ENCODE measurements around the gene RPL15. TPM values are rescaled to one million over a fixed set of nuclear protein-coding genes. Genes with fewer than 3 reads are reported as not detected.
"Not testable (repeated sequence)": the region's sequence is repeated elsewhere in the genome, so short reads cannot be mapped to it uniquely, and the experiment has no call there.

RPL15 gene
- total and polyA plus RNA-seq, 2 donors (not counting 1 experiment from before 2014, with no cell fraction given): 1,860 to 3,720 TPM

DNA sequence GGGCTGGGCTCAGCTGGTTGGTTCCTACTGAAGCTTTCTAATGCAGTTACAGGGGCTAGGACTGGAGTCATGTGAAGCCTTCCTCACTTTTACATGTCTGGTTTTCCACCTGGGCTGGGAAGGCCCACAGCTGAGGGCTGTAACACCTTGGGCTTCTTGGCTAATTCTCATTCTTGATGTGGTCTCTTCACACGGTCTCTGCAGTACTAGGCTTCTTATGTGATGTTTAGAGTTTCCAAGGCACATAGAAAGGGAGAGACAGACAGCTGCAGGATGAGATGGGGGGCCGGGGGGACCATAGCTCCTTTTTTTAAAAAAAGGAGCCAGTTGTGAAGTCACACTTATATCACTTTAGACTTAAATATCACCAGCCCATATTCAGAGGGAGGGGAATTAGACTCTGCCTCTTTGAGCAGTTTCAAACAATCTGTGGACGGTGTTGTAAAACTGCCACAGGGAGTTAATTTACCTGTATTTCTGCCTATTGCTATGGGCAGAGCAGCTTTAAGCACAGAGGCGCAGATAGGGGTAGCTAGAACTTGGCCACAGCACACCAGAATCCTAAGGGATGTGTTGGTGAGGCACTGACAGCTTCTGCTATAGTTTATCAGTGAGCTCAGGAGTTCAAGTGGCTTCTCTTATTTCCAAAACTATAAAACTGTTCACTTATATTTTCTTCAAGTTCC lies 46.8 kb upstream of the RPL15 start:
- H3K4me1 ChIP-seq (ENCODE audit: control insufficient read depth, extremely low read depth, insufficient read depth, low read length): peaks cover 23% of the 10 kb centered on the region
- no peak overlapping the region for H3K9ac ChIP-seq (ENCODE audit: insufficient read depth, low read length)
- no peak overlapping the region for H3K27ac ChIP-seq (ENCODE audit: insufficient read depth, low read length)
- peaks cover 4% of the 10 kb centered on the region for H3K79me2 ChIP-seq (ENCODE audit: control insufficient read depth, insufficient read depth, low read length)
- H3K27me3 ChIP-seq (ENCODE audit: control insufficient read depth, insufficient read depth, low read length): no peaks in the 10 kb centered on the region
- H2AFZ ChIP-seq (ENCODE audit: low read length): no peak overlapping the region
- H3K4me3 ChIP-seq (replicated peaks in 1 of 4; ENCODE audit: control extremely low read depth in 1 of 4, insufficient read depth in 1 of 4, low read depth in 3 of 4, low read length in 4 of 4): no peak overlapping the region
- peaks cover 2% of the 10 kb centered on the region for H4K20me1 ChIP-seq (ENCODE audit: control insufficient read depth, extremely low read depth, insufficient read depth, low read length)
- no peaks in the 10 kb centered on the region for H3K36me3 ChIP-seq (ENCODE audit: control insufficient read depth, insufficient read depth, low read length)
- no peak for DNase-seq (ENCODE audit: low read depth in 2 of 2)
- no peak overlapping the region for H3K4me2 ChIP-seq (ENCODE audit: extremely low read depth, insufficient read depth, low read length)
- H3K9me3 ChIP-seq (ENCODE audit: control insufficient read depth, insufficient read depth, low read depth, low read length): no peaks in the 10 kb centered on the region
- TF ChIP-seq, protein P1, sequence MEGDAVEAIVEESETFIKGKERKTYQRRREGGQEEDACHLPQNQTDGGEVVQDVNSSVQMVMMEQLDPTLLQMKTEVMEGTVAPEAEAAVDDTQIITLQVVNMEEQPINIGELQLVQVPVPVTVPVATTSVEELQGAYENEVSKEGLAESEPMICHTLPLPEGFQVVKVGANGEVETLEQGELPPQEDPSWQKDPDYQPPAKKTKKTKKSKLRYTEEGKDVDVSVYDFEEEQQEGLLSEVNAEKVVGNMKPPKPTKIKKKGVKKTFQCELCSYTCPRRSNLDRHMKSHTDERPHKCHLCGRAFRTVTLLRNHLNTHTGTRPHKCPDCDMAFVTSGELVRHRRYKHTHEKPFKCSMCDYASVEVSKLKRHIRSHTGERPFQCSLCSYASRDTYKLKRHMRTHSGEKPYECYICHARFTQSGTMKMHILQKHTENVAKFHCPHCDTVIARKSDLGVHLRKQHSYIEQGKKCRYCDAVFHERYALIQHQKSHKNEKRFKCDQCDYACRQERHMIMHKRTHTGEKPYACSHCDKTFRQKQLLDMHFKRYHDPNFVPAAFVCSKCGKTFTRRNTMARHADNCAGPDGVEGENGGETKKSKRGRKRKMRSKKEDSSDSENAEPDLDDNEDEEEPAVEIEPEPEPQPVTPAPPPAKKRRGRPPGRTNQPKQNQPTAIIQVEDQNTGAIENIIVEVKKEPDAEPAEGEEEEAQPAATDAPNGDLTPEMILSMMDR (conservative IDR thresholded peaks at IDR 0.05 in 1 of 2, IDR thresholded peaks at IDR 0.05 in 1 of 2; ENCODE audit: low read depth in 1 of 2, low read length in 2 of 2): no peak
- no peak for TF ChIP-seq EZH2 (IDR thresholded peaks at IDR 0.05; ENCODE audit: low read length, missing control alignments)

GRCh38 chr3:23870663-23871043 lies 46.3 kb upstream of the RPL15 start:
- H3K4me3 ChIP-seq (replicated peaks in 1 of 4; ENCODE audit: control extremely low read depth in 1 of 4, insufficient read depth in 1 of 4, low read depth in 3 of 4, low read length in 4 of 4); H3K27me3 ChIP-seq (ENCODE audit: control insufficient read depth, insufficient read depth, low read length); H3K4me2 ChIP-seq (ENCODE audit: extremely low read depth, insufficient read depth, low read length); H3K36me3 ChIP-seq (ENCODE audit: control insufficient read depth, insufficient read depth, low read length); H3K27ac ChIP-seq (ENCODE audit: insufficient read depth, low read length); DNase-seq (ENCODE audit: low read depth in 2 of 2); H3K9me3 ChIP-seq (ENCODE audit: control insufficient read depth, insufficient read depth, low read depth, low read length); H3K79me2 ChIP-seq (ENCODE audit: control insufficient read depth, insufficient read depth, low read length); H3K9ac ChIP-seq (ENCODE audit: insufficient read depth, low read length); H4K20me1 ChIP-seq (ENCODE audit: control insufficient read depth, extremely low read depth, insufficient read depth, low read length); H2AFZ ChIP-seq (ENCODE audit: low read length): not testable (repeated sequence)
- H3K4me1 ChIP-seq (ENCODE audit: control insufficient read depth, extremely low read depth, insufficient read depth, low read length): peaks cover 21% of the 10 kb centered on the region

GRCh38 chr3:23871361-23871760 lies 45.6 kb upstream of the RPL15 start:
- not testable (repeated sequence) for DNase-seq (ENCODE audit: low read depth in 2 of 2); H3K27ac ChIP-seq (ENCODE audit: insufficient read depth, low read length); H3K79me2 ChIP-seq (ENCODE audit: control insufficient read depth, insufficient read depth, low read length); H3K9me3 ChIP-seq (ENCODE audit: control insufficient read depth, insufficient read depth, low read depth, low read length); H3K9ac ChIP-seq (ENCODE audit: insufficient read depth, low read length); H3K27me3 ChIP-seq (ENCODE audit: control insufficient read depth, insufficient read depth, low read length); H4K20me1 ChIP-seq (ENCODE audit: control insufficient read depth, extremely low read depth, insufficient read depth, low read length); H3K4me2 ChIP-seq (ENCODE audit: extremely low read depth, insufficient read depth, low read length); H3K4me3 ChIP-seq (replicated peaks in 1 of 4; ENCODE audit: control extremely low read depth in 1 of 4, insufficient read depth in 1 of 4, low read depth in 3 of 4, low read length in 4 of 4); H3K36me3 ChIP-seq (ENCODE audit: control insufficient read depth, insufficient read depth, low read length); H2AFZ ChIP-seq (ENCODE audit: low read length)
- H3K4me1 ChIP-seq (ENCODE audit: control insufficient read depth, extremely low read depth, insufficient read depth, low read length): peaks cover 15% of the 10 kb centered on the region

- no peaks in the 10 kb centered on the region for H3K9me3 ChIP-seq (ENCODE audit: control insufficient read depth, insufficient read depth, low read depth, low read length)
- no peak overlapping the region for H3K9ac ChIP-seq (ENCODE audit: insufficient read depth, low read length)
- no peaks in the 10 kb centered on the region for H3K27me3 ChIP-seq (ENCODE audit: control insufficient read depth, insufficient read depth, low read length)
- no peak overlapping the region for H3K27ac ChIP-seq (ENCODE audit: insufficient read depth, low read length)
- peaks cover 23% of the 10 kb centered on the region for H3K4me1 ChIP-seq (ENCODE audit: control insufficient read depth, extremely low read depth, insufficient read depth, low read length)
- H3K4me2 ChIP-seq (ENCODE audit: extremely low read depth, insufficient read depth, low read length): no peak overlapping the region
- no peak for DNase-seq (ENCODE audit: low read depth in 2 of 2)
- H3K79me2 ChIP-seq (ENCODE audit: control insufficient read depth, insufficient read depth, low read length): peaks cover 5% of the 10 kb centered on the region
- H3K36me3 ChIP-seq (ENCODE audit: control insufficient read depth, insufficient read depth, low read length): no peaks in the 10 kb centered on the region
- TF ChIP-seq, protein P1 (conservative IDR thresholded peaks at IDR 0.05 in 1 of 2, IDR thresholded peaks at IDR 0.05 in 1 of 2; ENCODE audit: low read depth in 1 of 2, low read length in 2 of 2): no peak
- TF ChIP-seq EZH2 (IDR thresholded peaks at IDR 0.05; ENCODE audit: low read length, missing control alignments): no peak
- H2AFZ ChIP-seq (ENCODE audit: low read length): no peak overlapping the region
- peaks cover 2% of the 10 kb centered on the region for H4K20me1 ChIP-seq (ENCODE audit: control insufficient read depth, extremely low read depth, insufficient read depth, low read length)
- H3K4me3 ChIP-seq (replicated peaks in 1 of 4; ENCODE audit: control extremely low read depth in 1 of 4, insufficient read depth in 1 of 4, low read depth in 3 of 4, low read length in 4 of 4): no peak overlapping the region
Measured at GRCh38 chr3:23872330-23872729, 44.6 kb upstream of the RPL15 start.
